ENCODE results near the gene OCRL.
"Not testable (repeated sequence)": the region's sequence is repeated elsewhere in the genome, so short reads cannot be mapped to it uniquely, and the experiment has no call there.

Gene OCRL

GRCh38 chrX:129534816-129535578 lies 5.1 kb upstream of the OCRL start:
- DNase-seq (ENCODE audit: low spot score): peak; percentile 37

GRCh38 chrX:129540722-129541184 lies 694 bp downstream of the OCRL start:
- no peak for DNase-seq (ENCODE audit: low spot score)

GRCh38 chrX:129544780-129545179 lies 4.7 kb downstream of the OCRL start:
- no peak for DNase-seq (ENCODE audit: low spot score)

GRCh38 chrX:129545408-129545807 lies 5.3 kb downstream of the OCRL start:
- no peak for DNase-seq (ENCODE audit: low spot score)

GRCh38 chrX:129549124-129549523 lies 9.1 kb downstream of the OCRL start:
- no peak for DNase-seq (ENCODE audit: low spot score)

GRCh38 chrX:129553619-129554288 lies 13.7 kb downstream of the OCRL start:
- DNase-seq (ENCODE audit: low spot score): no peak

- not testable (repeated sequence) for DNase-seq (ENCODE audit: low spot score)
Measured at GRCh38 chrX:129554816-129555215, 14.8 kb downstream of the OCRL start.

GRCh38 chrX:129556806-129557315 lies 16.8 kb downstream of the OCRL start:
- DNase-seq (ENCODE audit: low spot score): no peak

- DNase-seq (ENCODE audit: low spot score): no peak
Measured at GRCh38 chrX:129557844-129558480, 17.9 kb downstream of the OCRL start.

GRCh38 chrX:129559783-129560182 lies 19.7 kb downstream of the OCRL start:
- no peak for DNase-seq (ENCODE audit: low spot score)

GRCh38 chrX:129561453-129561852 lies 21.4 kb downstream of the OCRL start:
- no peak for DNase-seq (ENCODE audit: low spot score)

- not testable (repeated sequence) for DNase-seq (ENCODE audit: low spot score)
Measured at GRCh38 chrX:129564345-129564744, 24.3 kb downstream of the OCRL start.

GRCh38 chrX:129565046-129565650 lies 25.1 kb downstream of the OCRL start:
- no peak for DNase-seq (ENCODE audit: low spot score)

GRCh38 chrX:129566073-129566472 lies 26.0 kb downstream of the OCRL start:
- DNase-seq (ENCODE audit: low spot score): no peak

- no peak for DNase-seq (ENCODE audit: low spot score)
Measured at GRCh38 chrX:129568349-129568748, 28.3 kb downstream of the OCRL start.

- DNase-seq (ENCODE audit: low spot score): no peak
Measured at GRCh38 chrX:129572422-129572821, 32.4 kb downstream of the OCRL start.

GRCh38 chrX:129573652-129574051 lies 33.6 kb downstream of the OCRL start:
- not testable (repeated sequence) for DNase-seq (ENCODE audit: low spot score)

GRCh38 chrX:129574214-129574613 lies 34.2 kb downstream of the OCRL start:
- DNase-seq (ENCODE audit: low spot score): no peak

GRCh38 chrX:129576539-129576938 lies 36.5 kb downstream of the OCRL start:
- DNase-seq (ENCODE audit: low spot score): no peak

GRCh38 chrX:129577473-129577872 lies 37.4 kb downstream of the OCRL start:
- DNase-seq (ENCODE audit: low spot score): peak; percentile 50

- no peak for DNase-seq (ENCODE audit: low spot score)
Measured at GRCh38 chrX:129577877-129578276, 37.8 kb downstream of the OCRL start.

GRCh38 chrX:129581904-129582303 lies 41.8 kb downstream of the OCRL start:
- DNase-seq (ENCODE audit: low spot score): no peak
